Stomach (tissue), 8 donors: ENCODE measurements around the gene MSL3B.

Experiments
- DNase-seq, 2 donors: peaks; one replicate each; pipeline versions ENCODE4 v3.0.0 to v3.0.0-alpha.2; 2013 to 2019
- H3K27ac ChIP-seq, 5 donors: fragments of 200-600 bp in 4 of 5; sonication (generic) in 4 of 5; one replicate each; pipeline ENCODE4 v1.5.1; 2013 to 2019; ENCODE audit warnings: mild to moderate bottlenecking in 1 of 5, moderate library complexity in 1 of 5
- H3K27me3 ChIP-seq, 3 donors: fragments of 200-600 bp; sonication (generic); one replicate each; pipeline ENCODE4 v1.5.1; 2017 to 2019; ENCODE audit warnings: mixed run types in 1 of 3
- H3K36me3 ChIP-seq, 4 donors: fragments of 200-600 bp; sonication (generic); 1 replicate in 3 of 4; 2 replicates in 1 of 4; pipeline ENCODE4 v1.5.1; 2016 to 2019
- H3K4me1 ChIP-seq, 4 donors: fragments of 200-600 bp; sonication (generic); one replicate each; pipeline ENCODE4 v1.5.1; 2016 to 2019
- H3K4me3 ChIP-seq, 4 donors: fragments of 200-600 bp; sonication (generic) in 3 of 4; one replicate each; pipeline ENCODE4 v1.5.1; 2016 to 2019; ENCODE audit warnings: mild to moderate bottlenecking in 1 of 4
- H3K9me3 ChIP-seq, 4 donors: fragments of 200-600 bp; sonication (generic); one replicate each; pipeline ENCODE4 v1.5.1; 2016 to 2019
- EP300 ChIP-seq: sonication (generic); formaldehyde crosslinking; IDR thresholded peaks from one replicate; pipeline ENCODE4 v1.6.1; 2017; ENCODE audit warnings: antibody characterized with exemption
- POLR2A ChIP-seq, 4 donors: fragments of 450-650 bp; IDR thresholded peaks; one replicate each; pipeline ENCODE4 v1.6.1; 2016; ENCODE audit warnings: antibody characterized with exemption in 4 of 4, control low read depth in 2 of 4, mild to moderate bottlenecking in 1 of 4, moderate library complexity in 1 of 4
- POLR2AphosphoS5 ChIP-seq, 3 donors: sonication (generic); formaldehyde crosslinking; IDR thresholded peaks; one replicate each; pipeline ENCODE4 v1.6.1; 2016; ENCODE audit warnings: antibody characterized with exemption in 3 of 3
- WGBS, 5 donors: extraction: QIAGEN DNeasy Blood & Tissue Kit in 3 of 5; methylation state at CpG; one replicate each; pipeline versions ENCODE4 v1.1.5 to v1.1.7; 2013 to 2018; 5-methylcytosine and 5-hydroxymethylcytosine counted together
- intact Hi-C: fragments of 100-400 bp; cut with DNase I; formaldehyde crosslinking; loops from one replicate; pipeline ENCODE4 v1.15.1; 2023; ENCODE audit warnings: low total_unique reads
- TF ChIP-seq, protein P1 (sequence below), 7 experiments: fragments of 450-650 bp in 4 of 7; fragments of 200-600 bp in 3 of 7; sonication (generic) in 3 of 7; IDR thresholded peaks; one replicate each; pipeline ENCODE4 v1.5.1; 2016 to 2019; ENCODE audit warnings: antibody characterized with exemption in 7 of 7, control low read depth in 2 of 7, mild to moderate bottlenecking in 1 of 7
- donor health status: healthy with polysubstance abuse.
- donor health status: Bipolar disorder and iron deficiency.
- donor health status: healthy.

The MSL3B gene

DNA sequence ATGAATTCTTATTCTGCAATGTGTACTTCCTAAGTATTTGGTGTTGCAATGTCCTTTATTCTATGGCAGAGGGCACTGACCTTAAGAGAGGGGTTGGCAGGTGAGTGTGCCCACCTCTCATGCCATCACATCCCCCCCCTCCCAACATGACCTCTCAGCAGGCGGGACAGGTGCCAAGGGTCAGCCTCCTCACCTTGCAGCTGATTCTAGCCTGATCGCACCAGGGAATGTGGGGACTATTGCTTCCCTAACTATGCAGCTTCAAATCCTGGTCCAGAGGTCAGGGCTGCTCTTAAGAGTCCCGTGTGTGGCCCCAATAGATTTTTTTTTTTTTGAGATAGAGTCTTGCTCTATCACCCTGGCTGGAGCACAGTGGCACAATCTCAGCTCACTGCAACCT is 23.4 kb downstream of the MSL3B start:
- H3K4me3 ChIP-seq: no peak overlapping the region
- TF ChIP-seq POLR2A (IDR thresholded peaks at IDR 0.05) (no peak), POLR2AphosphoS5 (IDR thresholded peaks at IDR 0.05) (no peak), EP300 (no peak)
- TF ChIP-seq, protein P1, sequence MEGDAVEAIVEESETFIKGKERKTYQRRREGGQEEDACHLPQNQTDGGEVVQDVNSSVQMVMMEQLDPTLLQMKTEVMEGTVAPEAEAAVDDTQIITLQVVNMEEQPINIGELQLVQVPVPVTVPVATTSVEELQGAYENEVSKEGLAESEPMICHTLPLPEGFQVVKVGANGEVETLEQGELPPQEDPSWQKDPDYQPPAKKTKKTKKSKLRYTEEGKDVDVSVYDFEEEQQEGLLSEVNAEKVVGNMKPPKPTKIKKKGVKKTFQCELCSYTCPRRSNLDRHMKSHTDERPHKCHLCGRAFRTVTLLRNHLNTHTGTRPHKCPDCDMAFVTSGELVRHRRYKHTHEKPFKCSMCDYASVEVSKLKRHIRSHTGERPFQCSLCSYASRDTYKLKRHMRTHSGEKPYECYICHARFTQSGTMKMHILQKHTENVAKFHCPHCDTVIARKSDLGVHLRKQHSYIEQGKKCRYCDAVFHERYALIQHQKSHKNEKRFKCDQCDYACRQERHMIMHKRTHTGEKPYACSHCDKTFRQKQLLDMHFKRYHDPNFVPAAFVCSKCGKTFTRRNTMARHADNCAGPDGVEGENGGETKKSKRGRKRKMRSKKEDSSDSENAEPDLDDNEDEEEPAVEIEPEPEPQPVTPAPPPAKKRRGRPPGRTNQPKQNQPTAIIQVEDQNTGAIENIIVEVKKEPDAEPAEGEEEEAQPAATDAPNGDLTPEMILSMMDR (IDR thresholded peaks at IDR 0.05): no peak
- DNase-seq: peak in 1 of 2 donors; percentile 17
- H3K27me3 ChIP-seq: peaks cover 0 to 7% (median 0%) of the 10 kb centered on the region in 3 donors
- 67 to 94% (median 89%) methylated on average over 3 of the region's 3 CpGs for WGBS, 5 donors
- intact Hi-C loops: no loop called here
- H3K9me3 ChIP-seq: no peaks in the 10 kb centered on the region
- no peak overlapping the region for H3K27ac ChIP-seq
- H3K36me3 ChIP-seq: peaks cover 0 to 45% (median 0%) of the 10 kb centered on the region in 4 donors
- no peaks in the 10 kb centered on the region for H3K4me1 ChIP-seq

DNA sequence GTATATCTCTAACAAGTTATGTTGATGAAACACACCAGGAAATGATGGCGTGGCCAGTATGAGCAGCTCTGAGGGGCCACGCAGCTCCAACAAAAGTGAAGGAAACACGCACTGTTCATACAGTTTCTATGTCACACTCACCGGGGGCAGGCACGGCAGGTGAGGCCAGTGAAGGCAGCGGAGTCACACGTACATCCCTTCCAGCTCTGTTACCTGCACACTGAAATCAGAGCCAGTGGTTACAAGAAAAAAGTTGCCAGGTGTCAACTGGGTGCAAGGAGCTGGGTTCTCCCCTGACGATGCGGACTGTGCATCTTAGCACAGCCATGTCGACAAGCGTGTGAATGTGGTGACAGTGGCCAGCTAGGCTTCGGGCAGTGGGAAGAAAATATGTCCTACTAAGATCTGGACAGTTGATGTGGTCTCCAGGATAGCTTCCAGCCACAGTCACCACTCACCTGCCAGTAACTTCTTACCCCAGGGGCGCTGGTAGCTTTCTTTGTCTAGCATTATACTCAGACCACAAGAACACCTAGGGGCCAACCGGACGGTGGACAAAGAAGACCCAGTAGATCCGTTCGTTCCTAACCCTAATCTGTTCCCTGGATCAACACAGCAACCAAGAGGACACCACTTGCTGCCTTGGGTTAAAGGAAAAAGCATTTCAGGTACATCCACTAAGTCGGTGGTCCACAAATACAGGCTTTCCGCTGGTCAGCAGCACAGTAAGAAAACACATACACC is 23.9 kb downstream of the MSL3B start:
- intact Hi-C loops: no loop called here
- WGBS, 5 donors: 90 to 94% (median 93%) methylated on average over 19 of the region's 19 CpGs
- peaks cover 0 to 4% (median 0%) of the 10 kb centered on the region in 3 donors for H3K27me3 ChIP-seq
- no peak overlapping the region for H3K27ac ChIP-seq
- no peaks in the 10 kb centered on the region for H3K9me3 ChIP-seq
- TF ChIP-seq EP300: no peak
- no peak for TF ChIP-seq POLR2AphosphoS5 (IDR thresholded peaks at IDR 0.05)
- TF ChIP-seq POLR2A (IDR thresholded peaks at IDR 0.05): no peak
- TF ChIP-seq, protein P1 (IDR thresholded peaks at IDR 0.05): no peak
- no peak overlapping the region for H3K4me3 ChIP-seq
- DNase-seq: peak in 1 of 2 donors; percentile 18
- no peaks in the 10 kb centered on the region for H3K4me1 ChIP-seq
- peaks cover 0 to 51% (median 0%) of the 10 kb centered on the region in 4 donors for H3K36me3 ChIP-seq

DNA sequence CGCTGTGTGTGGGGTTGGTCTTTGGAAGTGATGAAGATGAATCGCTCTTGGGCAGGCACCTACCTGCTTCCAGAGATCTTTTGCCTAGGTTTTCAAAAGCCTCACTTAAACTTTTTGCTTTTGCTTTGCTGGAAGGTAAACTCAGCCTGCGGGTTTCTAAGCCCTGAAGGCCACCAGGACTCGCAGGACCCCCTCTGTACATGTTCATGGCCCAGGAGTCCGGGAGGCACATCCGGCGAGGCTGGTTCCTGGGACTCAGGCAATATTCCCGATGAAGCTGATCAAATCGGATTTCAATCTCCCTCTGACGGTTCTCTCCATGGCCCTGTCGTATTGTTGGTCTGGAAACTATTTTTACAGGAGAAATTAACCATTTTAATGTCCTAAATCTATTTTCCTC is 27.0 kb downstream of the MSL3B start:
- intact Hi-C loops: no loop called here
- H3K27me3 ChIP-seq: no peaks in the 10 kb centered on the region
- peaks cover 0 to 49% (median 0%) of the 10 kb centered on the region in 4 donors for H3K36me3 ChIP-seq
- no peaks in the 10 kb centered on the region for H3K4me1 ChIP-seq
- WGBS, 5 donors: 90 to 97% (median 97%) methylated on average over 11 of the region's 11 CpGs
- no peak overlapping the region for H3K27ac ChIP-seq
- TF ChIP-seq POLR2AphosphoS5 (IDR thresholded peaks at IDR 0.05) (no peak), EP300 (no peak), POLR2A (IDR thresholded peaks at IDR 0.05) (no peak)
- TF ChIP-seq, protein P1 (IDR thresholded peaks at IDR 0.05): no peak
- DNase-seq: peak in 1 of 2 donors; percentile 19
- H3K9me3 ChIP-seq: no peaks in the 10 kb centered on the region
- no peak overlapping the region for H3K4me3 ChIP-seq

DNA sequence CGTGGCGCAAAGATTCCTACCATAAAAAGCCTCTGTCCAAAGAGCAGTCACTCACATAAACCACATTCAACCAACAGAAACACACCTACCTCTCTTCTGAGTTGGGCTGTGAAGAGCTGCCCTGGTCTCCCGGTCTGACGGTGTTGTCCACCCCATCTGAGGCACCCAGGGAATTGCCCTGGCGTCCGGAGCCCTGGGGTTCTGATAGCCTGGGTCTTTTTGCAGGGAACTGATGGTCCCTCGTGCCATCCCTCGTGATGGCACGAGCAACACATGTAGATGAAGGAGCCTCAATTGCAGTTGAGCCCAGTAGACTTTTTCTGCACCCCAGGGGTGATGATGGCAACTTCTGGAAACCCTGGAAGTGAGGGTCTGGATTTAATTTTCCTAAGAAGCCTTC is 27.7 kb downstream of the MSL3B start:
- peaks cover 0 to 55% (median 0%) of the 10 kb centered on the region in 4 donors for H3K36me3 ChIP-seq
- no peaks in the 10 kb centered on the region for H3K4me1 ChIP-seq
- H3K9me3 ChIP-seq: no peaks in the 10 kb centered on the region
- WGBS, 5 donors: 95 to 98% (median 96%) methylated on average over 8 to 9 of the region's 9 CpGs
- H3K27ac ChIP-seq: no peak overlapping the region
- intact Hi-C loops: no loop called here
- no peaks in the 10 kb centered on the region for H3K27me3 ChIP-seq
- H3K4me3 ChIP-seq: no peak overlapping the region
- TF ChIP-seq POLR2A (IDR thresholded peaks at IDR 0.05) (no peak), POLR2AphosphoS5 (IDR thresholded peaks at IDR 0.05) (no peak), EP300 (no peak)
- TF ChIP-seq, protein P1 (IDR thresholded peaks at IDR 0.05): no peak
- peak in 1 of 2 donors; percentile 15 for DNase-seq
